ENCODE results near the gene ETV2.
A peak's percentile ranks its signal among the peaks of the same experiment; 100 is the strongest.
"Not testable (repeated sequence)": the region's sequence is repeated elsewhere in the genome, so short reads cannot be mapped to it uniquely, and the experiment has no call there.

ETV2 gene

GRCh38 chr19:35661995-35662340, 20.4 kb downstream of the ETV2 start:
- DNase-seq: no peak

DNA sequence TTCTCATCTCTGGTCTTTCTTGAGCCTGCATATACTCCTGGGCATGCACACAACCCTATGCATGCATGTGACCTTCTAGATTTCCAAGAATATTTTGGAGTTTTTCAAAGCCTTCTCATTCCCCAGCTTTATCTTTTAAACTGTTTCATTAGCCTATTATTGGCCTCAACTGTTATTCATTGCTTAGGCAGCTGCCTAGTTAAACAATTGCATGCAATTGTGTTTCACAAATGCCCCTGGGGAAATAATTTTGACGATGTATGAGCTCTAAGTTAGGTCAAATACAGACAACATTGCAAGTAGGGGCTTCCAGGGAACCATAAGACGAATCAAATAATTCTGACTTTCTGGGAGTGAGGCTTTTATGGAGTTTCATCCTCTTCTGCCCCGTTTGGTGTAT, 22.4 kb downstream of the ETV2 start:
- no peak for DNase-seq

GRCh38 chr19:35665157-35665556, 23.6 kb downstream of the ETV2 start:
- no peak for DNase-seq

DNA sequence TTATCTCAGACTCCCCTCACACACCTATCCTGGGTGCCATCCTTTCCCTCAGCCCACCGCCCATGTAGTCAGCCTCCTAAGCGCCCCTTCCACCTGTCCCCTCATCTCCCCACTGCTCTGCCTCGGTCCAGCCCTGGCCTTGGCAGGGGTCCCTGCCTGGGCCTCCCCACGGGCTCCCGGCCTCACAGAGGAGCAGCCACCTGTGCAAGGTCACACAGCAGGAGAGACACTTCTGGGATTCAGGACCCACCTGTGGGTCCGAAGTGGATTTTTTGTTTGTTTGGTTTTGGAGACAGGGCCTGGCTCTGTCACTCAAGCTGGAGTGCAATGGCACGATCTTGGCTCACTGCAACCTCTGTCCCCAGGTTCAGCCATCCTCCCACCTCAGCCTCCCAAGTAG, 24.1 kb downstream of the ETV2 start:
- no peak for DNase-seq

GRCh38 chr19:35666251-35666913, 24.8 kb downstream of the ETV2 start, which contains the start of gene UPK1A:
Gene UPK1A, plus strand, starts transcription at chr19:35666517. Its CDS starts 296 bp downstream, at chr19:35666813.
- no peak for DNase-seq

DNA sequence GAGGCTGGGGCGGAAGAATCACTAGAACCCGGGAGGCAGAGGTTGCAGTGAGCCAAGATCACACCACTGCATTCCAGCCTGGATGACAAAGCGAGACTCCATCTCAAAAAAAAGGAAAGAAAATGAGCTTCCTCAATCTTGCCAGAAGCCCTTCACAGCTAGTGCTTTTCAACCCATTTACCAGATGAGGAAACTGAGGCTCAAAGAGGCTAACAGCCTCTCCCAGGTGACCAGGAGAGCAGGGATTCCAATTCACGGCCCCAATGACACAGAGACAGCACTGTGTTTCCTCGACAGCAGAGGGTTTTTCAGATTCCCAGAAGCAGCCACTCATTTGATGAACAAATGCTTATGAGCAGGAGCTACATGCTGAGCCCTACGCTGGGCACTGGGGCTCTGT, 28.0 kb downstream of the ETV2 start:
- DNase-seq: no peak

DNA sequence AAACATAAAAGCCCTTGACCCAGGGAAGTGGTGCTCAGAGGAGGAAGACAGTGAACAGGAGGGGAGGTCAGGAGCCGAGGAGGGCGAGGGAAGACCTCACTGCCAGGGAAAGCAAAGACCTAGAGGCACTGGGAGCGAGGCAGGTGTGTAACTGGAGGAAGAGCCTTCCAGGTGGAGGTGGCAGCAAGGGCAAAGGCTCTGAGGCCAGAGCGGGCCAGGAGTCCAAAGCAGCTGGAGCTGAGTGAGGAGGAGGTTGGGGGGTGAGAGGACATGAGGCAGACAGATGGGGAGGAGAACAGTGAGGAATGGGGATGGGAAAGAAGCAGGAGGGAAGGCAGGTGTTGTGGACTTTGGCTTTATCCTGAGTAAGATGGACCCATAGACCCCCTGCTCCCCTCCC, 28.4 kb downstream of the ETV2 start:
- no peak for DNase-seq

DNA sequence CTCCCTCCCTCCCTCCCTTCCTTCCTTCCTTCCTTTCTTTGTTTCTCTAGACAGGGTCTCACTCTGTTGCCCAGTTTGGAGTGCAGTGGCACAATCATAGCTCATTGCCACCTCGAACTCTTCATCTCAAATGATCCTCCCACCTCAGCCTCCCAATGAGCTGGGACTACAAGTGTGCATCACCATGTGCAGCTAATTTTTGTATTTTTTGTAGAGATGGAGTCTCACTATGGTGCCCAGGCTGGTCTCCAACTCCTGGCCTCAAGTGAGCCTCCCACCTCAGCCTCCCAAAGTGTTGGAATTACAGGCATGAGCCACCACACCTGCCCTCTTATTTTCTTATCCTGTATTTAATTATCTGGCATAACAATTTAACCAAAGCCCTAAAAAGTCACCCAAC, 29.1 kb downstream of the ETV2 start:
- no peak for DNase-seq

GRCh38 chr19:35671818-35672217, 30.3 kb downstream of the ETV2 start:
- DNase-seq: no peak

DNA sequence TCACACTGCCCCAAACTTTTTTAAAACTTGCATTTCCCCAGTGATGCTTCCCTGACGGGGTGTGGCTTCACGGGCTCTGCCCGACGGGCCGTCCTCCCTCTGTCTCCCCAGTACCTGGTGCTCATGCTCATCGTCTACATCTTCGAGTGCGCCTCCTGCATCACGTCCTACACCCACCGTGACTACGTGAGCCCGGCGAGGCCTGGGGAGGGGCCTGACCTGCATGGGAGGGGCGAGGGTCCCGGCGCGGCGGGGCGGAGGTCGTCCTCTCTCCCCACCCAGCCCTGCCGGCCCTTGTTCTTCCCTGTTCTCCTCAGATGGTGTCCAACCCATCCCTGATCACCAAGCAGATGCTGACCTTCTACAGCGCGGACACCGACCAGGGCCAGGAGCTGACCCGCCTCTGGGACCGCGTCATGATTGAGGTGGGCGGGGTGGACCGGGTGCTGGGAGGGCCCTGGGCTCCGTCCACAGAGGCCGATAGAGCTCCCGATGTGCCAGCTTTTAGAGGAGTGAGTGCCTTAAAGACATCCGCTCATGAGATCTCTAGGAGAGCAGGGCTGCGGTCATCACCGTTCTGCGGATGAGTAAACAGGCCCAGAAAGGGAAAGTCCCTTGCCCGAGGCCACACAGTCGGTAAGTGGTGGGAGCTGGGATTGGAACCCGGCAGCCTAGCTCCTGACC, 31.7 kb downstream of the ETV2 start:
- DNase-seq: peak; percentile 20

- no peak for DNase-seq
Observed at GRCh38 chr19:35675589-35676140, 34.1 kb downstream of the ETV2 start.

GRCh38 chr19:35689836-35690235, 48.3 kb downstream of the ETV2 start:
- DNase-seq: no peak

GRCh38 chr19:35691106-35691505, 49.6 kb downstream of the ETV2 start:
- not testable (repeated sequence) for DNase-seq

DNA sequence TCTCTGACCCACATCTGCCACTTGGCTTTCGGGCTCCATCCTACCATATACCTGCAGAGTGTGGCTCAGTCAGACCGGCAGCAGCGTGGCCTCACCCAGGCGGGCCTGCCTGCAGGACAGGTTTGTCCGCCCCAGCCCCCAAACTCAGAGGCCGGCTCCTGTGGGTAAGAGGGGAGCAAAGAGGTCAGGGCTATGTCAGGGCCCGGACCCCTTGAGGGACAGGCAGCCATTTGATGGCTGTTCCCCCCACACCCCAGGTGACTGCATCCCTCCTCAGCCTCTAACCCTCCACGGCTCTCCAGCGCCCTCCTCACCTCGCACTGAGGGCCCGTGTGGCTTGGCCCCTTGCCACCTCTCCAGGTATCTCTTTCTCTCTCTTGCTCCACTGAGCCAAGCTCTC, 50.5 kb downstream of the ETV2 start:
- DNase-seq: no peak

- DNase-seq: no peak
Observed at GRCh38 chr19:35693422-35693821, 51.9 kb downstream of the ETV2 start.

DNA sequence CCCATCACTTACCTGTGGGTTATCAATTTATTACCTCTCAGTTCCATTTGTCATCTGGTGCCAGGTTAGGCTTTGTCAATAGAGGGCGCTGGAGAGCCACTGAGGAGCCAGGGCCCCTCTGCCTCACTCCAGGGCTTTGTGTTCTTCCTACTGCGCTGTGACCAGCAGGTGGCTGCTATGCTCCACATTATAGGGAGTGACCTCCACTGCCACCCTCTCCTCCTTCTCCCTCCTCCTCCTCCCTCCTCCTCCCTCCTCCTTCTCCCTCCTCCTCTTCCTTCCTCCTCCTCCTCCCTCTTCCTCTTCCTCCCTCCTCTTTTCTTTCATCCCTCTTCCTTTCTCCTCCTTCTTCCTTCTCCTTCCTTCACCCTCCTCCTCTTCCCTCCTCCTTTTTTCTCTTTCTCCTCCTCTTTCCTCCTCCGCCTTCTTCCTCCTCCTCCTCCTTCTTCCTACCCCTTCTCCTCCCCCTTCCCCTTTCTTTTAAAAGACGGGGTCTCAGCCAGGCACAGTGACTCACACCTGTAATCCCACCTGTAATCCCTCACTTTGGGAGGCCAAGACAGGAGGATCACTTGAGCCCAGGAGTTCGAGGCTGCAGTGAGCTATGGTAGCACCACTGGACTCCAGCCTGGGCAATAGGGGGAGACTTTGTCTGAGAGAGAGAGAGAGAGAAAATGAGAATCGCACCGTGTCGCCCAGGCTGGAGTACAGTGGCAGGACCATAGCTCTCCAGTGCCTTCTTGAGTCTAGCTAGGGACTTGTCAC, 52.5 kb downstream of the ETV2 start:
- peak; percentile 89 for DNase-seq

Data from CD4-positive, alpha-beta T cell treated with Interleukin-15 for 1 hour (primary cell).